ENCODE measurements around the gene AOPEP. TPM values are rescaled to one million over a fixed set of nuclear protein-coding genes. Genes with fewer than 3 reads are reported as not detected.
A peak's percentile ranks its signal among the peaks of the same experiment; 100 is the strongest.

The AOPEP gene
- total and polyA plus RNA-seq, 10 donors = 14.8 to 86.1 (median 51.3) TPM

DNA sequence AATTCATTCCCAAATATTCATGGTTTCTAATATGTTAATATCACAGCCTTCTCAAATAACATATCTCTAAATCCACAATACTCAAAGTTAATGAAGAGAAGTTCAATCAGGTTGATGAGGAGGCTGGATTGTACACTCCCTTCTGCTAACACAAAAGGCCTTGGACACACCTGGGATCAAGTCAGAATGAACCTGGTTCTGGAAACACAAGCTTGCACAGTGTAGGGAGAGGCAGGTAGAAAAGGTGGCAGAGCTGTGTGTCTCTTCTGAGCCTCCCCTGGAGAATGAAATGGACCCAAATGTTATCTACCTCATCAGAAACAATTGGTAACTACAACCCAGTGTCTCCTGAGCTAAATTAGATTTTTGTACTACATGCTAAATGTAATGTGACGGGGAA lies 46.5 kb upstream of the AOPEP start:
- peaks cover 0 to 4% (median 0%) of the 10 kb centered on the region in 6 donors for H3K4me1 ChIP-seq
- intact Hi-C loops (cut with DNase I; ENCODE audit: low total_unique reads) = no loop called here
- WGBS, 5 donors = 84 to 94% (median 92%) methylated on average over 1 of the region's 1 CpG

DNA sequence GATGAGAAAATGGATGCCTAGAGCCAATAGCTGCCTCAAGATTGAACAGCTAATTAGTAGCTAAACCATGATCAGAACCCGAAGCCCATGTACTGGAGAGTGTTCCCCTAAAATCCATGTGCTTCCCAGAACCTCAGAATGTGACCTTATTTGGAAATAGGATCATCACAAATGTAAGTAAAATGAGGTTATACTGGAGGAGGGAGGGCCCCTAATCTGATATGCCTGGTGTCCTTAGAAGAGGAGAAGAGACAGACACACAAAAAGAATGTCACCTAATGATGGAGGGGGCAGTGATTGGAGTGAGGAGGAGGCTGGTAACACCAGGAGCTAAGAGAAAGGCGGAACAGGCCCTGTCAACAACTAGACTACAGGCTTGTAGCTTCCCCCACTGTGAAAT lies 45.9 kb upstream of the AOPEP start:
- H3K27ac ChIP-seq = no peak overlapping the region
- H3K36me3 ChIP-seq = no peaks in the 10 kb centered on the region
- H3K4me3 ChIP-seq = no peak overlapping the region
- WGBS, 5 donors = 66 to 73% (median 68%) methylated on average over 2 of the region's 2 CpGs
- H3K9me3 ChIP-seq = no peaks in the 10 kb centered on the region
- intact Hi-C loops (cut with DNase I; ENCODE audit: low total_unique reads) = no loop called here
- TF ChIP-seq, protein P1, sequence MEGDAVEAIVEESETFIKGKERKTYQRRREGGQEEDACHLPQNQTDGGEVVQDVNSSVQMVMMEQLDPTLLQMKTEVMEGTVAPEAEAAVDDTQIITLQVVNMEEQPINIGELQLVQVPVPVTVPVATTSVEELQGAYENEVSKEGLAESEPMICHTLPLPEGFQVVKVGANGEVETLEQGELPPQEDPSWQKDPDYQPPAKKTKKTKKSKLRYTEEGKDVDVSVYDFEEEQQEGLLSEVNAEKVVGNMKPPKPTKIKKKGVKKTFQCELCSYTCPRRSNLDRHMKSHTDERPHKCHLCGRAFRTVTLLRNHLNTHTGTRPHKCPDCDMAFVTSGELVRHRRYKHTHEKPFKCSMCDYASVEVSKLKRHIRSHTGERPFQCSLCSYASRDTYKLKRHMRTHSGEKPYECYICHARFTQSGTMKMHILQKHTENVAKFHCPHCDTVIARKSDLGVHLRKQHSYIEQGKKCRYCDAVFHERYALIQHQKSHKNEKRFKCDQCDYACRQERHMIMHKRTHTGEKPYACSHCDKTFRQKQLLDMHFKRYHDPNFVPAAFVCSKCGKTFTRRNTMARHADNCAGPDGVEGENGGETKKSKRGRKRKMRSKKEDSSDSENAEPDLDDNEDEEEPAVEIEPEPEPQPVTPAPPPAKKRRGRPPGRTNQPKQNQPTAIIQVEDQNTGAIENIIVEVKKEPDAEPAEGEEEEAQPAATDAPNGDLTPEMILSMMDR (IDR thresholded peaks at IDR 0.05 in 8 of 11, conservative IDR thresholded peaks at IDR 0.05 in 3 of 11) = no peak
- no peak for TF ChIP-seq POLR2AphosphoS5 (IDR thresholded peaks at IDR 0.05)
- no peak for TF ChIP-seq POLR2A (IDR thresholded peaks at IDR 0.05)
- H3K27me3 ChIP-seq (replicated peaks in 1 of 7) = no peaks in the 10 kb centered on the region
- no peaks in the 10 kb centered on the region for H3K4me1 ChIP-seq
- no peak for DNase-seq

More for the DNA sequence above, 46.5 kb upstream of the AOPEP start:
- H3K27ac ChIP-seq = no peak overlapping the region
- H3K9me3 ChIP-seq = no peaks in the 10 kb centered on the region
- no peak overlapping the region for H3K4me3 ChIP-seq
- TF ChIP-seq POLR2A (IDR thresholded peaks at IDR 0.05) (no peak), POLR2AphosphoS5 (IDR thresholded peaks at IDR 0.05) (no peak)
- TF ChIP-seq, protein P1 (IDR thresholded peaks at IDR 0.05 in 8 of 11, conservative IDR thresholded peaks at IDR 0.05 in 3 of 11) = no peak
- no peaks in the 10 kb centered on the region for H3K36me3 ChIP-seq
- no peak for DNase-seq
- no peaks in the 10 kb centered on the region for H3K27me3 ChIP-seq (replicated peaks in 1 of 7)

DNA sequence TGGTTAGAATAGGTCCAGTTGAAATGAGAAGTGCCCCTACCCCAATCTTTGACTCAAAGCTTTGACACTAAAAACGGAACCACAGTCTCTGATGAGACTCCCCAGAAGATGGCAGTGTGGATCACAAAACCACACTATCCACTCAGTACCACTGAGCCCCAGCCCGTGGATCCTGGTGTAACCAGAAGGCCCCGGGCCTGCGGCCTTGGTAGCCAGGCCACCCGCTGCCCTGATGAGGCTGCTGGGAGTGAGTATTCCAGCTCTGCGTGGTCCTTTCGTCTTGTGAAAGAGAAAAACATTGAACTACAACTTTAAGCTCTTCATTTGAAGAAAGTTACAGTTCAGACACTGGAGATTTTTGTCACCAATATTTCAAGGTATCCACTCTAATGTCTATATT lies 45.0 kb upstream of the AOPEP start:
- Histone ChIP-seq H3K27me3 (replicated peaks in 1 of 7) (no peaks in the 10 kb centered on the region), H3K4me1 (no peaks in the 10 kb centered on the region), H3K4me3 (no peak overlapping the region), H3K9me3 (no peaks in the 10 kb centered on the region), H3K36me3 (no peaks in the 10 kb centered on the region), H3K27ac (no peak overlapping the region)
- DNase-seq = peak; percentile 81
- TF ChIP-seq, protein P1 (IDR thresholded peaks at IDR 0.05 in 8 of 11, conservative IDR thresholded peaks at IDR 0.05 in 3 of 11) = peak; percentile 32 to 76 (median 65)
- no peak for TF ChIP-seq POLR2A (IDR thresholded peaks at IDR 0.05)
- no peak for TF ChIP-seq POLR2AphosphoS5 (IDR thresholded peaks at IDR 0.05)
- WGBS, 5 donors = 17 to 40% (median 21%) methylated on average over 7 of the region's 7 CpGs
- intact Hi-C loops (cut with DNase I; ENCODE audit: low total_unique reads) = no loop called here

DNA sequence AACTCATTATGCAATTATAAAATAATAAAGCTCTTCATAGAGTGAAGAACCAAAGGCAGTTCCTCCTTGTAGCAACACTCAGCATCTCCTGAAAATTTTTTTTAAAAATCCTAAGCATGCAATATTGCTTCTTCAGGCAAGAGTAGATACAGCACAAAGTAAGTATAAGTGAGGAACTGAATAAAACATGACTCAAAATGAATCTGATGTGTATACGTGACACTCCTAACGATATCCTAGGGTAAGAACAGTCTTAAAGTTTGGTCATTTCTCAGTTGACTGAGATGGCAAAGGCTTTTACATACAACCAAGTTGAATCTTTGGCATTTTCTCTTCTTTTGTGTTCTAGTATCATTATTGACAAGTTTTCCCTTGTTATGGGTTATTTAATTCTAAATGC lies 41.1 kb upstream of the AOPEP start:
- H3K36me3 ChIP-seq = no peaks in the 10 kb centered on the region
- no peaks in the 10 kb centered on the region for H3K4me1 ChIP-seq
- WGBS, 5 donors = 65 to 87% (median 80%) methylated on average over 2 of the region's 2 CpGs
- H3K27ac ChIP-seq = no peak overlapping the region
- DNase-seq = no peak
- H3K4me3 ChIP-seq = no peak overlapping the region
- intact Hi-C loops (cut with DNase I; ENCODE audit: low total_unique reads) = no loop called here
- no peaks in the 10 kb centered on the region for H3K9me3 ChIP-seq
- TF ChIP-seq, protein P1 (IDR thresholded peaks at IDR 0.05 in 8 of 11, conservative IDR thresholded peaks at IDR 0.05 in 3 of 11) = no peak
- TF ChIP-seq POLR2AphosphoS5 (IDR thresholded peaks at IDR 0.05) (no peak), POLR2A (IDR thresholded peaks at IDR 0.05) (no peak)
- H3K27me3 ChIP-seq (replicated peaks in 1 of 7) = no peaks in the 10 kb centered on the region

Data from spleen (tissue), 11 donors.